Activated T-cell treated with anti-CD3 and anti-CD28 coated beads for 48 hours (primary cell): ENCODE results near the gene SLAIN1.

Source experiments
- DNase-seq: peaks from one replicate; pipeline ENCODE4 v3.0.0-alpha.2; 2020; ENCODE audit warnings: low read depth

Gene SLAIN1

GRCh38 chr13:77751513-77752456 is 54.3 kb downstream of the SLAIN1 start:
- no peak for DNase-seq

DNA sequence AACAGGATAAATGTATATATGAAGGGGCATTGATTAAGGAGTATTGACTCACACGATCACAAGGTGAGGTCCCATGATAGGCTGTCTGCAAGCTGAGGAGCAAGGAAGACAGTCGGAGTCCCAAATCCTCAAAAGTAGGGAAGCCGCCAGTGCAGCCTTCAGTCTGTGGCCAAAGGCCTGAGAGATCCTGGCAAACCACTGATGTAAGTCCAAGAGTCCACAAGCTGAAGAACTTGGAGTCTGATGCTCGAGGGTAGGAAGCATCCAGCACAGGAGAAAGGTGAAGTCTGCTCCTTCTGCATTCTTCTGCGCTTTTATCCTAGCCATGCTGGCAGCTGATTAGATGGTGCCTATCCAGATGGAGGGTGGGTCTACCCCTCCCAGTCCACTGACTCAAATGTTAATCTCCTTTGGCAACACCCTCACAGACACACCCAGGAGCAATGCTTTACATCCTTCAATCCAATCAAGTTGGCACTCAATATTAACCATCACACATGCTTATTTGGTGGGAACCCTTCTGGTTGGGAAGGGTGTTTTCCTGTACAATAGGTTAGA is 55.1 kb downstream of the SLAIN1 start:
- no peak for DNase-seq

DNA sequence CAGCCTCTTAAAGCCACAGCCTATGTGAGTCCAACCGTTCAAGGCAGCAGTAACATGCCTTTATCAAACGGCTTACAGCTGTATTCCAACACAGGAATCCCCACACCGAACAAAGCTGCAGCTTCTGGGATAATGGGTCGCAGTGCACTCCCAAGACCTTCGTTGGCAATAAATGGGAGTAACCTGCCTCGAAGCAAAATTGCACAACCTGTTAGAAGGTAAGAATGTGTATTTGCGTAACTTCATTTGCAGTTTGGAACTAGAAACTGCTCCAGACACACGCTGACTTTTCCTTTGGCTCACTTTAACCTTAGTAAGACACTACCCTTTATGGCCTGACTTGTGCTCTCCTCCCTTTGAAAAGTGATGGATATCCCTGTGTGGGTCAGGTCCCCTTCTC is 63.4 kb downstream of the SLAIN1 start:
- no peak for DNase-seq

GRCh38 chr13:77767413-77767812 is 69.9 kb downstream of the SLAIN1 start:
- DNase-seq: no peak

- DNase-seq: no peak
These were observed 76.7 kb downstream of the SLAIN1 start for GRCh38 chr13:77774181-77774580.

GRCh38 chr13:77776704-77777103 is 79.2 kb downstream of the SLAIN1 start:
- DNase-seq: no peak

DNA sequence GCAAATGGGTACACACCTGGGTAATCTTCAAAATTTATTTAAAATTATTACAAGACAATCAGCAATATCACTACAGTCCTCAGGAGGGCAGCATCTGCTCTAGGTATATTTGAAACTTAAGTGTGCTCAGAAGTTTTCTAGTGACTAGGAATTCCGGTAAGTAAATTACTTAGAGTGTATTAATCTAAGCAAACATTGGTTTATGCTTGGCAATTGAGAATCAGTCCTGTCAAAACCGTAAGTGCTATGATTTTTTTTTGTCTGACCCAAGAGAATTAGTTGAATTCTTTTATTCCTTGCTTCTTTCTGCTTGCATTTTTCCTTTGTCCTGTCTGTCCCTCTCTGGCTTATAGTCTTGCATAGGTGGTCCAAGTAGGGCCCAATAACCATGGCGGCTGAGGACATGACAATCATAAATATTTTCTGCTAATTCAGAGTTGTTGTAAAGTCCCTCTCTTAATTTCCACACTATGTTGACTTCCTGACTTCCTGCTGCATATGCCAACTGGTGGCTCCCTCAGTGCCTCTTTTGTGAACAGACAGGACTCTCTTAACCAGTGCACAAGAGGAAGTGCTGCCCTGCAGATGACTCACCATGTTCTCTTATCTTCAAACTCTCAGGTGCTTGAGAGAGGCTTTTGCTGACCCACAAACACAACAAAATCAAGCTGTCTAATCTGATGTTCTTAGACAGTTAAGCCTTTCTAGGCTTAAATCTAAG is 82.2 kb downstream of the SLAIN1 start:
- DNase-seq: no peak

DNA sequence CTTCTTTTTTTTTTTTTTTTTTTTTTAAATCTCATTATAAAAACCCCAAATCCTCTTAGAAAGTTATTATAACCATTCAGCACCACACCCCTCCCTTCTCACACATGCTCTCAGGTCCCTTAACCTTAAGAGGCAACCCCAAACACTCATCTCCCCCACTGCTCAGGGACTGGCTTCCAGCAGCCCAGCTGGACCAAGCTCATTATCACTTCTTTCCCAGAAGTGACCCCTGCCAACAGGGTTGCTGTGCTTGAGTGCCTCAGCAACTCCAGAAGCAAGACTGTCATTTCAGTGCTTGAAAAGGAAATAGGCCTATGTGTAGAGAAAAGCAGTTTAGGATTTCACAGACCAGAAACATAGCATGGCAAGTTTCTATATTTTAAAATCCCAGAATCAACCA is 84.3 kb downstream of the SLAIN1 start:
- DNase-seq: no peak

DNA sequence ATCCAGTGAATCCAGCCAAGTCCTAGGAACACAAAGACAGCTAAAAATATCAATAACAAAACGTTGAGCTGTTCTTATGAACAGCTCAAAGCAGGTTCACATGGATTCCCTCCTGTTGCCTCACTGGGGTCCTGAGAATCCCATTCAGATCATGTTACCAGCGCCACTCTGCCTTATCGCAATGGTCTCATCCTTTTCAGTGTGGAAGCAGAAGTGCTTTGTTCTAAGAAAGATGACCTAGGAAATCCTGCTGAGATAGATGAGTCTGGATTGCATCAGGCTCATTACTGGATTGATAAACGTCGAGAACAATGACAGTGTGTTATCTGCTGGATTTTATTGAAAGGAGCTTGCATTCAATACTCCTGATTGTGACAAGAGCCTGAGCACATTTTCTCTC is 87.0 kb downstream of the SLAIN1 start:
- DNase-seq: no peak

- DNase-seq: no peak
These were observed 89.3 kb downstream of the SLAIN1 start for GRCh38 chr13:77786695-77787287.

GRCh38 chr13:77789376-77789775 is 91.9 kb downstream of the SLAIN1 start:
- no peak for DNase-seq

DNA sequence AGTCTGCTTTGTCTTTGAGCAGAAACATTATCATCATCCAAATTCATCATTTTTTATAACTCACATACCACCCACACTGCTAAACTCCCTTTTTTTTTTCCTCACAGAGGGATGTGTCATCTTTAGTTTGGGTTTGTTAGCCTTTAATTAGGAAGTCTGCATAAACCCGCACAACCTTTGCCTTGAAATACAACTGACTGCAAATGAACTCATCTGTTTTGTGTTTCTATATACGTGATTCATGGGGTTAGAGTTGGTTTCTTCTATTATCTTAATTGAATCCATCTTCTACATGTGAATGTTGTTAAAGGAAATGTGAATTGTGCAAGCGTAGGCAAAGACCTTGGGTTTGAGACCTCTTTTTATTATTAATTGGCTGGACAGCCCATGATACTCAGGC is 102.7 kb downstream of the SLAIN1 start:
- no peak for DNase-seq

GRCh38 chr13:77806518-77806917 is 109.0 kb downstream of the SLAIN1 start:
- DNase-seq: no peak

GRCh38 chr13:77807431-77808135 is 110.1 kb downstream of the SLAIN1 start:
- no peak for DNase-seq

- no peak for DNase-seq
These were observed 112.9 kb downstream of the SLAIN1 start for GRCh38 chr13:77810430-77810829.

- no peak for DNase-seq
These were observed 113.4 kb downstream of the SLAIN1 start for GRCh38 chr13:77810878-77811277.

DNA sequence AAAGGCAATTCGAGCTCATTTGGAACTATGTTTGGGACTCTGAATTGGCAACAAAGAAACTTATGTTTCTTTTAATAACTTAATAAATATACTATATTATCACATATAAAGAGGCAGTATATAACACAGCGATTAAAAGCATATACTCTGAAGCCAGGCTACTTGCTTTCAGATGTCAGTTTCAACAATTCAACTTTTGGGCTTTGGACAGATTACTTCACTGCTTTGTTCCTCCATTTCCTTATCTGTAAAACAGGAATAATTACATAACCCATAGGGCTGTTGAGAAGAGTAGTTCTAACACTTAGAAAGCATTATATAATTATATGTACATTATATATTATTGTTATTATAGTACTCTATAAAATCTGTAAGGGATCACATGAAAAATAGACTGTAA is 113.9 kb downstream of the SLAIN1 start:
- no peak for DNase-seq

GRCh38 chr13:77811981-77812380 is 114.5 kb downstream of the SLAIN1 start:
- DNase-seq: no peak
